Psoas muscle (tissue), 8 donors: ENCODE measurements around the gene GDPD1. TPM values are rescaled to one million over a fixed set of nuclear protein-coding genes. Genes with fewer than 3 reads are reported as not detected.

Source experiments
- ATAC-seq, 4 donors: fragments of 200-7000 bp; cut with Tn5 transposase; one replicate each; pipeline ENCODE4 v1.9.1; 2020; ENCODE audit warnings: moderate library complexity in 3 of 4, mild to moderate bottlenecking in 2 of 4
- DNase-seq, 2 donors: peaks; one replicate each; pipeline ENCODE4 v3.0.0-alpha.2; 2020
- H3K27ac ChIP-seq: fragments of 200-600 bp; one replicate; pipeline ENCODE4 v1.8.0; 2022
- H3K27me3 ChIP-seq, 3 donors: fragments of 200-600 bp in 1 of 3; one replicate each; pipeline versions ENCODE4 v1.6.1 to v1.8.0; 2013 to 2022; ENCODE audit warnings: low read length in 2 of 3, mild to moderate bottlenecking in 2 of 3, moderate library complexity in 1 of 3; ENCODE audit not compliant: insufficient read depth in 3 of 3
- H3K36me3 ChIP-seq, 2 donors: fragments of 200-600 bp in 1 of 2; one replicate each; pipeline versions ENCODE4 v1.6.1 to v1.8.0; 2013 to 2022; ENCODE audit warnings: low read depth in 1 of 2, mild to moderate bottlenecking in 1 of 2, moderate library complexity in 1 of 2; ENCODE audit not compliant: insufficient read depth in 1 of 2
- H3K4me1 ChIP-seq: fragments of 200-600 bp; one replicate; pipeline ENCODE4 v1.8.0; 2022
- H3K4me3 ChIP-seq: fragments of 200-600 bp; one replicate; pipeline ENCODE4 v1.8.0; 2022; ENCODE audit warnings: mild to moderate bottlenecking
- H3K9me3 ChIP-seq: fragments of 200-600 bp; one replicate; pipeline ENCODE4 v1.8.0; 2022
- WGBS, 3 donors: extraction: QIAGEN DNeasy Blood & Tissue Kit; methylation state at CpG; one replicate each; pipeline versions ENCODE4 v1.1.6 to v1.1.7; 2013; 5-methylcytosine and 5-hydroxymethylcytosine counted together
- intact Hi-C, 2 donors: fragments of 100-400 bp; cut with DNase I; formaldehyde crosslinking; loops; one replicate each; pipeline versions ENCODE4 v1.11.0 to v1.14.2; 2022
- polyA plus RNA-seq, 3 donors: library from polyadenylated mRNA; stranded (reverse); fragments of 200-250 nt; gene quantifications; one replicate each; pipeline ENCODE4 v1.2.3, GENCODE V29; 2013
- total RNA-seq, 4 donors: library from RNA; stranded (reverse); fragmentation: NEBNext Ultra II Directional in 2 of 4; extraction: Animal tissue kit (Norgen Biotek cat#: 25700) in 2 of 4; gene quantifications; one replicate each; pipeline versions ENCODE4 v1.2.1 to v1.2.4, GENCODE V29; 2021 to 2023
- TF ChIP-seq, protein P1 (sequence below): fragments of 200-600 bp; IDR thresholded peaks from one replicate; pipeline ENCODE4 v1.8.0; 2022; ENCODE audit warnings: antibody characterized with exemption
- donor health status: healthy with polysubstance abuse.
- donor health status: DM: no; HTN: no; CAD: no; lungs with moderate emphysema.
- donor health status: Bipolar disorder and iron deficiency.
- donor health status: healthy.
- donor health status: DM: yes; HTN: yes; CAD: no.
- donor health status: DM: no; HTN: no; CAD: no.
- donor health status: DM: no; HTN: no; CAD: no.
- donor health status: DM: yes; HTN: yes; CAD: no.

Gene GDPD1
- total and polyA plus RNA-seq, 7 donors = 0.25 to 2.3 (median 0.99) TPM

DNA sequence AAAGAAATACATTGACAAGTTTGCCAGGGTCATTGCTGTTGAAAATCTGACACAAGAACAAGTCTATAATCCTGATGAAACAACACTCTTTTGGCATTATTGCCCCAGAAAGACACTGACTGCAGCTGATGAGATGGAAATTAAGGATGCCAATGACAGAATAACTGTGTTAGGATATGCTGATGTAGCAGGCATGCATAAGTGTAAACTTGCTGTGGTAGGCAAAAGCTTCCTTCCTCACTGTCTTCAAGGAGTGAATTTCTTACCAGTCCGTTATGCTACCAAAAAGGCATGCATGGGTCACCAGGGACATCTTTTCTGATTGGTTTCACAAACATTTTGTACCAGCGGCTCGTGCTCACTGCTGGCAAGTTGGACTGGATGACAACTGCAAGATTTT is 10.5 kb downstream of the GDPD1 start:
- DNase-seq = no peak
- H3K9me3 ChIP-seq = no peaks in the 10 kb centered on the region
- H3K36me3 ChIP-seq = no peaks in the 10 kb centered on the region
- no peaks in the 10 kb centered on the region for H3K4me1 ChIP-seq
- TF ChIP-seq, protein P1, sequence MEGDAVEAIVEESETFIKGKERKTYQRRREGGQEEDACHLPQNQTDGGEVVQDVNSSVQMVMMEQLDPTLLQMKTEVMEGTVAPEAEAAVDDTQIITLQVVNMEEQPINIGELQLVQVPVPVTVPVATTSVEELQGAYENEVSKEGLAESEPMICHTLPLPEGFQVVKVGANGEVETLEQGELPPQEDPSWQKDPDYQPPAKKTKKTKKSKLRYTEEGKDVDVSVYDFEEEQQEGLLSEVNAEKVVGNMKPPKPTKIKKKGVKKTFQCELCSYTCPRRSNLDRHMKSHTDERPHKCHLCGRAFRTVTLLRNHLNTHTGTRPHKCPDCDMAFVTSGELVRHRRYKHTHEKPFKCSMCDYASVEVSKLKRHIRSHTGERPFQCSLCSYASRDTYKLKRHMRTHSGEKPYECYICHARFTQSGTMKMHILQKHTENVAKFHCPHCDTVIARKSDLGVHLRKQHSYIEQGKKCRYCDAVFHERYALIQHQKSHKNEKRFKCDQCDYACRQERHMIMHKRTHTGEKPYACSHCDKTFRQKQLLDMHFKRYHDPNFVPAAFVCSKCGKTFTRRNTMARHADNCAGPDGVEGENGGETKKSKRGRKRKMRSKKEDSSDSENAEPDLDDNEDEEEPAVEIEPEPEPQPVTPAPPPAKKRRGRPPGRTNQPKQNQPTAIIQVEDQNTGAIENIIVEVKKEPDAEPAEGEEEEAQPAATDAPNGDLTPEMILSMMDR = no peak
- 40 to 63% (median 55%) methylated on average over 3 of the region's 3 CpGs for WGBS, 3 donors
- ATAC-seq = no peak
- intact Hi-C loops = no loop called here
- no peaks in the 10 kb centered on the region for H3K27me3 ChIP-seq
- no peak overlapping the region for H3K4me3 ChIP-seq
- H3K27ac ChIP-seq = no peak overlapping the region

DNA sequence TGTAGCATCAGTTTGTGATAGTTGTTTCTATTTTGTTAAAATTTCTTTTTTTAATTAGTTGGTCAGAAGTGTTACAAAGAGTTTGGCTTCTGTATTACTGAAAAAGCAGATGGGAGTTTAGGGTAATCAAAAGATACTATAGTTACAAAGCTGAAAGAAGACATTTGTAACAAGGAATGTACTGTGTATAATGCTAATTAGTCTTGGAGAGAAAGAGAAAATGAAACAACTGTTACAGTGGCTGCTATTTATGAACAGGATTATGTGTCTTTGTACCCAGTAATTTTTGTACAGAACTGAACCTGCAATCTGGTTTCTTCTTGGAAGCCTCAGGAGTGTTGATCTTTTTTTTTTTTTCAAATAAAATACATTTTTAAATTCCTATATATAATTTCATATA is 14.3 kb downstream of the GDPD1 start:
- DNase-seq (no peak), ATAC-seq (no peak)
- H3K27me3 ChIP-seq = no peaks in the 10 kb centered on the region
- H3K9me3 ChIP-seq = no peaks in the 10 kb centered on the region
- TF ChIP-seq, protein P1 = no peak
- H3K4me3 ChIP-seq = no peak overlapping the region
- H3K27ac ChIP-seq = no peak overlapping the region
- intact Hi-C loops = no loop called here
- no peaks in the 10 kb centered on the region for H3K4me1 ChIP-seq
- H3K36me3 ChIP-seq = no peaks in the 10 kb centered on the region

DNA sequence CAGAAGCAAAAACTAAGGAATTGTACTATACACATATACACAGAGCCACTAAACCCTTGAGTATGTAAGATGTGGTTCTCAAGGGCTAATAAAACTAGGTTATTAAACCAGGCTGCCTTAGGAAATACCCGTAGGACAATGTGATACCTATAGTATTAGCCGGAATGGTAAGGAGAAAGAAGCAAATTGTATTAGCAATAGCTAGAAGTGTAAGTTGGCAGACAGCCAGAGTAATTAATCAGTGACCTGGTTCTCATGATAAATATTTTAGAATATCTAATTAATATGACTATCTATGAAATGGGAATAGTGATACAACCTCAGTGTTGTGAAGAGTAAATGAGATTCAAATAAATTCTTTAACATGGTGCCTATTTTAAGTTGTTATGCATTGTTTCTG is 18.6 kb downstream of the GDPD1 start:
- intact Hi-C loops = no loop called here
- WGBS, 3 donors = 86 to 91% (median 90%) methylated on average over 2 of the region's 2 CpGs
- no peaks in the 10 kb centered on the region for H3K36me3 ChIP-seq

DNA sequence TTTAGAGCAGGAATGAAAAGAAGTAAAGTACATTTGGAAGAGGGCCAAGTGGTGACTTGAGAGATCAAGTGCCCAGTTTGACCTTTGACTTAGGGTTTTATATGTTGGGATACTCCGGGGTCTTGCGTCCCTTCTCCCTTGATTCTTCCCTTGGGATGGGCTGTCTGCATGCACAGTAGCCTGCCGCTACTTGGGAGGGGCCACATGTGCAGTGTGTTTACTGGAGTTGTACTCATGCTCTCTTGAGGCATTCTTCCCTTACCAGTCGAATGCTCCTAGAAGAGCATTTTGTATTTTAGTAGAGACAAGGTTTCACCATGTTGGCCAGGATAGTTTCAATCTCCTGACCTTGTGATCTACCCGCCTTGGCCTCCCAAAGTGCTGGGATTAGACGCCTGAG is 23.8 kb downstream of the GDPD1 start:
- intact Hi-C loops = no loop called here
- H3K4me3 ChIP-seq = no peak overlapping the region
- peaks cover 0 to 14% of the 10 kb centered on the region in 2 donors for H3K36me3 ChIP-seq
- no peaks in the 10 kb centered on the region for H3K4me1 ChIP-seq
- no peaks in the 10 kb centered on the region for H3K27me3 ChIP-seq
- ATAC-seq = no peak
- no peak overlapping the region for H3K27ac ChIP-seq
- 73 to 88% (median 83%) methylated on average over 6 of the region's 6 CpGs for WGBS, 3 donors
- no peak for DNase-seq
- TF ChIP-seq, protein P1 = no peak
- no peaks in the 10 kb centered on the region for H3K9me3 ChIP-seq

More for the DNA sequence above, 18.6 kb downstream of the GDPD1 start:
- H3K9me3 ChIP-seq = no peaks in the 10 kb centered on the region
- no peak for DNase-seq
- TF ChIP-seq, protein P1 = no peak
- no peaks in the 10 kb centered on the region for H3K27me3 ChIP-seq
- ATAC-seq = no peak
- no peaks in the 10 kb centered on the region for H3K4me1 ChIP-seq
- no peak overlapping the region for H3K4me3 ChIP-seq
- no peak overlapping the region for H3K27ac ChIP-seq

DNA sequence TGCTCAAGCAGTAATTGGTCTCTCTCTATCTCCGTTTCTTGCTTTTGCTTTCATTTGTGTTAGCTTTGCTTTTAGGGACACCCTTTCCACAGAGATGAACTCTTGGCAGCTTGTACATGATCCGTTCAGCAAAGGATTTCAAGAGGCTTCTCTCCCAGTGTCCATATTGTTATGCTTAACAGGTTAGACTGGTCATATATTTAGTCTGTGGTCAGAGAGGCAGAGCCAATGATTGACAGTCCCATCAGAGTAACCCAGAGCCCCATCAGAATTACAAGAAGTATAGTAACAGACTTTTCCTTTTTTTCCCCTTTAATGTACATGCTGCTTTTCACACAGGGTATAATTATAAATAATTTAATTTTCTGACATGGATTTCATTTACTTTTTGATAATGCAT is 34.4 kb downstream of the GDPD1 start:
- TF ChIP-seq, protein P1 = no peak

More for the DNA sequence above, 34.4 kb downstream of the GDPD1 start:
- Histone ChIP-seq H3K4me1 (no peaks in the 10 kb centered on the region), H3K9me3 (no peaks in the 10 kb centered on the region), H3K4me3 (no peak overlapping the region), H3K27me3 (no peaks in the 10 kb centered on the region), H3K36me3 (peaks cover 0 to 8% of the 10 kb centered on the region in 2 donors), H3K27ac (no peak overlapping the region)
- DNase-seq = no peak
- intact Hi-C loops = no loop called here
- WGBS, 3 donors = 77 to 85% (median 81%) methylated on average over 2 of the region's 2 CpGs
- ATAC-seq = no peak
